Measurements from ENCODE around the gene CD46. TPM values are rescaled to one million over a fixed set of nuclear protein-coding genes. Genes with fewer than 3 reads are reported as not detected.

The CD46 gene
- total and polyA plus RNA-seq, 2 donors (not counting 1 experiment from before 2014, with no cell fraction given), result 38.6 to 173 TPM

GRCh38 chr1:207798847-207799246 is 47.0 kb downstream of the CD46 start:
- Mint-ChIP-seq H3K4me3 (peak overlapping the region; percentile 11), H3K9me3 (ENCODE audit: insufficient read depth) (no peaks in the 10 kb centered on the region), H3K27me3 (no peaks in the 10 kb centered on the region), H3K4me1 (peaks cover 33% of the 10 kb centered on the region), H3K27ac (peak overlapping the region; percentile 65)
- H3K79me2 ChIP-seq (ENCODE audit: control insufficient read depth, insufficient read depth, low read length), result no peaks in the 10 kb centered on the region
- CTCF ChIA-PET, result interaction anchor here (0.9 to 6.3 kb wide), 8 partner anchors 13 to 165 kb away, joined by 3 to 167 read pairs (median 23); no protein-coding TSS in a partner anchor
- no peaks in the 10 kb centered on the region for H3K9me3 ChIP-seq (ENCODE audit: control extremely low read depth in 1 of 3, control insufficient read depth in 2 of 3, insufficient read depth in 1 of 3, low read length in 2 of 3)
- peaks cover 11% of the 10 kb centered on the region for H4K20me1 ChIP-seq (ENCODE audit: control insufficient read depth, insufficient read depth, low read length, poor library complexity, severe bottlenecking)
- POLR2A ChIA-PET, result no interaction called here
- H3K36me3 ChIP-seq (replicated peaks in 1 of 2; ENCODE audit: control extremely low read depth in 1 of 2, control insufficient read depth in 1 of 2, extremely low read depth in 1 of 2, insufficient read depth in 2 of 2, low read length in 1 of 2), result peaks cover 1 to 35% of the 10 kb centered on the region in 2 experiments
- peak; percentile 30 for DNase-seq
- no peak overlapping the region for H2AFZ ChIP-seq (ENCODE audit: insufficient read depth, low read depth, low read length, poor library complexity, severe bottlenecking)
- H3K4me1 ChIP-seq (ENCODE audit: control insufficient read depth in 2 of 2, insufficient read depth in 2 of 2, low read length in 2 of 2), result peaks cover 16 to 22% of the 10 kb centered on the region in 2 donors
- H3K27ac ChIP-seq (ENCODE audit: low read length in 2 of 2), result peak overlapping the region; percentile 1 to 23
- H3K4me2 ChIP-seq (replicated peaks; ENCODE audit: low read depth, low read length, poor library complexity, severe bottlenecking), result peak overlapping the region; percentile 15
- intact Hi-C loops (cut with micrococcal nuclease), result no loop called here
- no peak overlapping the region for H3K4me3 ChIP-seq (ENCODE audit: control extremely low read depth in 1 of 5, extremely low read depth in 1 of 5, insufficient read depth in 1 of 5, low read depth in 2 of 5, low read length in 4 of 5)
- WGBS (ENCODE audit: insufficient coverage), result 8% methylated on average over 5 of the region's 6 CpGs
- no peaks in the 10 kb centered on the region for H3K27me3 ChIP-seq (replicated peaks in 1 of 4; ENCODE audit: control extremely low read depth in 1 of 4, control insufficient read depth in 3 of 4, insufficient read depth in 4 of 4, low read length in 3 of 4)
- no peak for TF ChIP-seq CTCF (IDR thresholded peaks at IDR 0.05)
- no peak for TF ChIP-seq EZH2 (IDR thresholded peaks at IDR 0.05; ENCODE audit: borderline replicate concordance, insufficient read depth, low read depth, low read length, poor library complexity, severe bottlenecking)
- H3K9ac ChIP-seq (ENCODE audit: low read length), result no peak overlapping the region
- no peak for ATAC-seq (ENCODE audit: low read depth)

- H4K20me1 ChIP-seq (ENCODE audit: control insufficient read depth, insufficient read depth, low read length, poor library complexity, severe bottlenecking), result peaks cover 17% of the 10 kb centered on the region
- ChIA-PET CTCF (interaction anchor here (0.9 to 6.3 kb wide), 8 partner anchors 12 to 180 kb away, joined by 3 to 167 read pairs (median 4); no protein-coding TSS in a partner anchor), POLR2A (interaction anchor here (0.6 to 0.8 kb wide), 2 partner anchors 23 to 66 kb away, joined by 3 to 10 read pairs; no protein-coding TSS in a partner anchor)
- TF ChIP-seq CTCF (IDR thresholded peaks at IDR 0.05) (no peak), EZH2 (IDR thresholded peaks at IDR 0.05; ENCODE audit: borderline replicate concordance, insufficient read depth, low read depth, low read length, poor library complexity, severe bottlenecking) (no peak)
- H3K9ac ChIP-seq (ENCODE audit: low read length), result no peak overlapping the region
- peaks cover 16 to 22% of the 10 kb centered on the region in 2 donors for H3K4me1 ChIP-seq (ENCODE audit: control insufficient read depth in 2 of 2, insufficient read depth in 2 of 2, low read length in 2 of 2)
- 100% methylated on average over 1 of the region's 6 CpGs for WGBS (ENCODE audit: insufficient coverage)
- intact Hi-C loops (cut with micrococcal nuclease), result no loop called here
- no peak for ATAC-seq (ENCODE audit: low read depth)
- DNase-seq, result peak; percentile 26
- H3K27ac ChIP-seq (ENCODE audit: low read length in 2 of 2), result no peak overlapping the region
- H3K4me2 ChIP-seq (replicated peaks; ENCODE audit: low read depth, low read length, poor library complexity, severe bottlenecking), result no peak overlapping the region
- no peaks in the 10 kb centered on the region for H3K27me3 ChIP-seq (replicated peaks in 1 of 4; ENCODE audit: control extremely low read depth in 1 of 4, control insufficient read depth in 3 of 4, insufficient read depth in 4 of 4, low read length in 3 of 4)
- Mint-ChIP-seq H3K27ac (no peak overlapping the region), H3K4me3 (no peak overlapping the region), H3K4me1 (peaks cover 33% of the 10 kb centered on the region), H3K9me3 (ENCODE audit: insufficient read depth) (no peaks in the 10 kb centered on the region), H3K27me3 (no peaks in the 10 kb centered on the region)
- H3K4me3 ChIP-seq (ENCODE audit: control extremely low read depth in 1 of 5, extremely low read depth in 1 of 5, insufficient read depth in 1 of 5, low read depth in 2 of 5, low read length in 4 of 5), result no peak overlapping the region
- H2AFZ ChIP-seq (ENCODE audit: insufficient read depth, low read depth, low read length, poor library complexity, severe bottlenecking), result no peak overlapping the region
- H3K9me3 ChIP-seq (ENCODE audit: control extremely low read depth in 1 of 3, control insufficient read depth in 2 of 3, insufficient read depth in 1 of 3, low read length in 2 of 3), result no peaks in the 10 kb centered on the region
- H3K36me3 ChIP-seq (replicated peaks in 1 of 2; ENCODE audit: control extremely low read depth in 1 of 2, control insufficient read depth in 1 of 2, extremely low read depth in 1 of 2, insufficient read depth in 2 of 2, low read length in 1 of 2), result peaks cover 0 to 39% of the 10 kb centered on the region in 2 experiments
- peaks cover 4% of the 10 kb centered on the region for H3K79me2 ChIP-seq (ENCODE audit: control insufficient read depth, insufficient read depth, low read length)
These were observed 48.3 kb downstream of the CD46 start for GRCh38 chr1:207799989-207800648.
